IMR-90 (cell line): ENCODE data around the gene STX8. TPM values are rescaled to one million over a fixed set of nuclear protein-coding genes. Genes with fewer than 3 reads are reported as not detected.

Experiments
- ATAC-seq: fragments of 200-7000 bp; cut with Tn5 transposase; 2 replicates; pipeline ENCODE4 v1.9.1; 2020; ENCODE audit warnings: low read depth, mild to moderate bottlenecking, moderate library complexity
- BruUV-seq: library from RNA; stranded (reverse); fragments of 400-500 nt; replicated peaks from 2 replicates; lab custom pipeline; 2021; lab: Mats Ljungman, UMichigan
- CTCF ChIA-PET: fragments of 300-600 bp; formaldehyde crosslinking; extraction: SDS; loops from one replicate; lab custom pipeline; 2021; ENCODE audit warnings: antibody characterized with exemption; lab: Yijun Ruan, JAX
- POLR2A ChIA-PET: fragments of 300-600 bp; sonication (Branson Sonifier 250); formaldehyde crosslinking; loops from one replicate; lab custom pipeline; 2022; ENCODE audit warnings: antibody characterized with exemption; ENCODE audit not compliant: unreplicated experiment; lab: Charles Lee
- DNase-seq: peaks from one replicate; pipeline ENCODE4 v3.0.0; 2013
- H2AFZ ChIP-seq: replicated peaks from 2 replicates; pipeline ENCODE3; 2013; ENCODE audit warnings: low read length, mild to moderate bottlenecking; ENCODE audit not compliant: poor library complexity
- H2AK5ac ChIP-seq: 2 replicates; pipeline ENCODE4 v1.6.1; 2013; ENCODE audit warnings: low read depth, low read length, inconsistent platforms
- H2AK9ac ChIP-seq: replicated peaks from 2 replicates; pipeline ENCODE3; 2013; ENCODE audit warnings: mild to moderate bottlenecking, low read depth, low read length, moderate library complexity; ENCODE audit not compliant: poor library complexity
- H2BK120ac ChIP-seq: 2 replicates; pipeline ENCODE4 v1.6.1; 2013; ENCODE audit warnings: low read depth, low read length, inconsistent platforms
- H2BK15ac ChIP-seq: 3 replicates; pipeline ENCODE4 v1.6.1; 2013; ENCODE audit warnings: low read depth, low read length, inconsistent platforms
- H2BK20ac ChIP-seq: 2 replicates; pipeline ENCODE4 v1.6.1; 2013; ENCODE audit warnings: low read depth, mild to moderate bottlenecking, inconsistent platforms, low read length, moderate library complexity
- H2BK5ac ChIP-seq: 2 replicates; pipeline ENCODE4 v1.6.1; 2013; ENCODE audit warnings: mild to moderate bottlenecking, low read depth, low read length, inconsistent platforms; ENCODE audit not compliant: poor library complexity, severe bottlenecking
- H3K14ac ChIP-seq: replicated peaks from 2 replicates; pipeline ENCODE4 v1.6.1; 2013; ENCODE audit warnings: low read depth, low read length, inconsistent platforms
- H3K18ac ChIP-seq: 2 replicates; pipeline ENCODE4 v1.6.1; 2013; ENCODE audit warnings: low read depth, low read length, control low read depth
- H3K23ac ChIP-seq: 2 replicates; pipeline ENCODE4 v1.6.1; 2013; ENCODE audit warnings: low read depth, low read length, inconsistent platforms
- H3K27ac ChIP-seq: 2 replicates; pipeline ENCODE4 v1.5.1; 2013; ENCODE audit warnings: mild to moderate bottlenecking, control low read depth, low read length; ENCODE audit not compliant: insufficient read depth
- H3K27me3 ChIP-seq: 2 replicates; pipeline ENCODE4 v1.6.1; 2013; ENCODE audit warnings: low read length; ENCODE audit not compliant: control insufficient read depth, insufficient read depth
- H3K36me3 ChIP-seq: 2 replicates; pipeline ENCODE4 v1.6.1; 2013; ENCODE audit warnings: low read length, mixed read lengths; ENCODE audit not compliant: control insufficient read depth, insufficient read depth
- H3K4ac ChIP-seq: 2 replicates; pipeline ENCODE4 v1.6.1; 2013; ENCODE audit warnings: low read depth, low read length, inconsistent platforms
- H3K4me1 ChIP-seq: 2 replicates; pipeline ENCODE4 v1.6.1; 2013; ENCODE audit warnings: low read length, mixed read lengths; ENCODE audit not compliant: control insufficient read depth, insufficient read depth
- H3K4me2 ChIP-seq: 2 replicates; pipeline ENCODE4 v1.6.1; 2013; ENCODE audit warnings: low read depth, mild to moderate bottlenecking, control low read depth, low read length, moderate library complexity
- H3K4me3 ChIP-seq: 2 replicates; pipeline ENCODE4 v1.5.1; 2013; ENCODE audit warnings: low read depth, mild to moderate bottlenecking, control low read depth, low read length, moderate library complexity; ENCODE audit not compliant: insufficient read depth
- H3K56ac ChIP-seq: 2 replicates; pipeline ENCODE4 v1.6.1; 2013; ENCODE audit warnings: low read length, inconsistent platforms; ENCODE audit not compliant: insufficient read depth; ENCODE audit errors: extremely low read depth
- H3K79me1 ChIP-seq, 2 experiments: 2 replicates each; pipeline ENCODE4 v1.6.1; 2013; ENCODE audit warnings: low read length in 2 of 2, inconsistent platforms in 1 of 2, low read depth in 1 of 2
- H3K9ac ChIP-seq: 2 replicates; pipeline ENCODE4 v1.6.1; 2013; ENCODE audit warnings: low read depth, low read length, control low read depth
- H3K9me1 ChIP-seq: 2 replicates; pipeline ENCODE4 v1.6.1; 2013; ENCODE audit warnings: low read length, inconsistent platforms; ENCODE audit not compliant: insufficient read depth
- H3K9me3 ChIP-seq: 2 replicates; pipeline ENCODE4 v1.6.1; 2013; ENCODE audit warnings: low read length; ENCODE audit not compliant: control insufficient read depth, insufficient read depth
- H4K20me1 ChIP-seq: 2 replicates; pipeline ENCODE4 v1.6.1; 2013; ENCODE audit warnings: low read length, inconsistent platforms; ENCODE audit not compliant: insufficient read depth
- H4K5ac ChIP-seq: 2 replicates; pipeline ENCODE4 v1.6.1; 2013; ENCODE audit warnings: mild to moderate bottlenecking, low read depth, low read length, control low read depth
- H4K8ac ChIP-seq, 2 experiments: 2 replicates each; pipeline ENCODE4 v1.6.1; 2013; ENCODE audit warnings: low read depth in 2 of 2, low read length in 2 of 2, control low read depth in 1 of 2, inconsistent platforms in 1 of 2
- H4K91ac ChIP-seq: 2 replicates; pipeline ENCODE4 v1.6.1; 2013; ENCODE audit warnings: low read depth, low read length, inconsistent platforms; ENCODE audit not compliant: insufficient read depth
- BHLHE40 ChIP-seq: fragments of 150-350 bp; IDR thresholded peaks from 2 replicates; pipeline ENCODE4 v1.6.1; 2016; ENCODE audit warnings: mild to moderate bottlenecking, low read depth, low read length
- CEBPB ChIP-seq: IDR thresholded peaks from 2 replicates; pipeline ENCODE4 v1.6.1; 2012; ENCODE audit warnings: low read depth, low read length, improper control_type of control experiment
- CHD1 ChIP-seq: IDR thresholded peaks from 2 replicates; pipeline ENCODE4 v1.6.1; 2012; ENCODE audit warnings: low read depth, low read length, improper control_type of control experiment
- ELK1 ChIP-seq: fragments of 150-350 bp; IDR thresholded peaks from 2 replicates; pipeline ENCODE4 v1.6.1; 2016; ENCODE audit warnings: low read depth, mild to moderate bottlenecking, low read length, moderate library complexity, borderline replicate concordance
- FOS ChIP-seq: fragments of 150-350 bp; IDR thresholded peaks from 2 replicates; pipeline ENCODE4 v1.6.1; 2016; ENCODE audit warnings: low read depth, low read length
- MAFK ChIP-seq: IDR thresholded peaks from 2 replicates; pipeline ENCODE4 v1.6.1; 2012; ENCODE audit warnings: low read depth, low read length, improper control_type of control experiment
- MXI1 ChIP-seq: IDR thresholded peaks from 2 replicates; pipeline ENCODE4 v1.6.1; 2012; ENCODE audit warnings: low read depth, mild to moderate bottlenecking, low read length, moderate library complexity, borderline replicate concordance
- NFE2L2 ChIP-seq: fragments of 150-350 bp; IDR thresholded peaks from 2 replicates; pipeline ENCODE4 v1.6.1; 2016; ENCODE audit warnings: low read depth, mild to moderate bottlenecking, low read length
- POLR2A ChIP-seq: IDR thresholded peaks from 2 replicates; pipeline ENCODE4 v1.6.1; 2012; ENCODE audit warnings: mild to moderate bottlenecking, low read depth, low read length
- RAD21 ChIP-seq: IDR thresholded peaks from 2 replicates; pipeline ENCODE4 v1.6.1; 2012; ENCODE audit warnings: low read length, improper control_type of control experiment
- RCOR1 ChIP-seq: IDR thresholded peaks from 2 replicates; pipeline ENCODE4 v1.6.1; 2012; ENCODE audit warnings: mild to moderate bottlenecking, low read length, improper control_type of control experiment; ENCODE audit not compliant: insufficient replicate concordance
- SMC3 ChIP-seq: fragments of 150-350 bp; IDR thresholded peaks from 2 replicates; pipeline ENCODE4 v1.6.1; 2016; ENCODE audit warnings: low read depth, mild to moderate bottlenecking, antibody characterized with exemption, low read length, moderate library complexity
- USF2 ChIP-seq: fragments of 150-350 bp; IDR thresholded peaks from 2 replicates; pipeline ENCODE4 v1.6.1; 2017; ENCODE audit warnings: mild to moderate bottlenecking, antibody characterized with exemption, low read length, low read depth
- WGBS, 2 experiments: methylation state at CpG; one replicate each; pipeline versions ENCODE4 v1.1.5 to v1.1.7; 2013; ENCODE audit warnings: missing lambda C conversion rate in 2 of 2; ENCODE audit not compliant: insufficient read length in 1 of 2; ENCODE audit errors: extremely low coverage in 2 of 2; 5-methylcytosine and 5-hydroxymethylcytosine counted together
- dilution Hi-C: fragments of 300-500 bp; cut with HindIII; formaldehyde crosslinking; loops from one replicate; pipeline ENCODE4 v1.14.3; 2018; ENCODE audit warnings: low sequenced_read_pairs; ENCODE audit not compliant: unreplicated experiment
- in situ Hi-C: fragments of 300-500 bp; cut with MboI; formaldehyde crosslinking; loops from 3 replicates; pipeline ENCODE4 v1.14.3; 2019; ENCODE audit warnings: low sequenced_read_pairs, inconsistent platforms, mixed read lengths
- intact Hi-C: fragments of 100-400 bp; cut with micrococcal nuclease; formaldehyde crosslinking; loops from 2 replicates; pipeline ENCODE4 v1.10.0; 2022
- polyA plus RNA-seq, 3 experiments: library from polyadenylated mRNA; depleted of rRNA; stranded (reverse); fragments of >200 nt; gene quantifications; 2 replicates each; pipeline ENCODE4 v1.2.3, GENCODE V29; 2012; ENCODE audit warnings: low replicate concordance in 1 of 3
- total RNA-seq: library from RNA; depleted of rRNA; stranded (reverse); fragments of >200 nt; gene quantifications from 2 replicates; pipeline ENCODE4 v1.2.3, GENCODE V29; 2012
- TF ChIP-seq, protein P1 (sequence below): conservative IDR thresholded peaks from 2 replicates; pipeline ENCODE4 v1.5.1; 2012; ENCODE audit warnings: mild to moderate bottlenecking, low read depth, low read length, improper control_type of control experiment

Gene STX8
- total and polyA plus RNA-seq, 2 of the 4 experiments (the other 2 are of a cell fraction): 26.5 to 47.0 TPM

GRCh38 chr17:9315360-9315759 lies 260.3 kb downstream of the STX8 start:
- Histone ChIP-seq H3K9ac (no peak overlapping the region), H2BK5ac (no peak overlapping the region), H2AK9ac (no peak overlapping the region), H3K4me1 (no peaks in the 10 kb centered on the region), H4K5ac (no peak overlapping the region), H3K14ac (no peak overlapping the region), H3K36me3 (no peaks in the 10 kb centered on the region), H3K4me3 (no peak overlapping the region), H3K9me1 (no peaks in the 10 kb centered on the region), H2AFZ (no peak overlapping the region), H4K91ac (no peak overlapping the region), H3K27me3 (no peaks in the 10 kb centered on the region), H3K27ac (no peak overlapping the region), H4K20me1 (no peaks in the 10 kb centered on the region), H2BK20ac (no peak overlapping the region), H3K56ac (no peak overlapping the region), H3K79me1 (no peaks in the 10 kb centered on the region), H3K4ac (no peak overlapping the region), H3K18ac (no peak overlapping the region), H4K8ac (no peak overlapping the region), H2BK120ac (no peak overlapping the region), H3K23ac (no peak overlapping the region), H2AK5ac (no peak overlapping the region), H3K4me2 (no peak overlapping the region), H2BK15ac (no peak overlapping the region), H3K9me3 (no peaks in the 10 kb centered on the region)
- DNase-seq: no peak
- TF ChIP-seq MAFK (no peak), FOS (no peak), MXI1 (no peak), POLR2A (no peak), NFE2L2 (no peak), CEBPB (no peak), USF2 (no peak), CHD1 (no peak), RCOR1 (no peak), BHLHE40 (no peak), SMC3 (no peak), RAD21 (no peak), ELK1 (no peak)
- TF ChIP-seq, protein P1, sequence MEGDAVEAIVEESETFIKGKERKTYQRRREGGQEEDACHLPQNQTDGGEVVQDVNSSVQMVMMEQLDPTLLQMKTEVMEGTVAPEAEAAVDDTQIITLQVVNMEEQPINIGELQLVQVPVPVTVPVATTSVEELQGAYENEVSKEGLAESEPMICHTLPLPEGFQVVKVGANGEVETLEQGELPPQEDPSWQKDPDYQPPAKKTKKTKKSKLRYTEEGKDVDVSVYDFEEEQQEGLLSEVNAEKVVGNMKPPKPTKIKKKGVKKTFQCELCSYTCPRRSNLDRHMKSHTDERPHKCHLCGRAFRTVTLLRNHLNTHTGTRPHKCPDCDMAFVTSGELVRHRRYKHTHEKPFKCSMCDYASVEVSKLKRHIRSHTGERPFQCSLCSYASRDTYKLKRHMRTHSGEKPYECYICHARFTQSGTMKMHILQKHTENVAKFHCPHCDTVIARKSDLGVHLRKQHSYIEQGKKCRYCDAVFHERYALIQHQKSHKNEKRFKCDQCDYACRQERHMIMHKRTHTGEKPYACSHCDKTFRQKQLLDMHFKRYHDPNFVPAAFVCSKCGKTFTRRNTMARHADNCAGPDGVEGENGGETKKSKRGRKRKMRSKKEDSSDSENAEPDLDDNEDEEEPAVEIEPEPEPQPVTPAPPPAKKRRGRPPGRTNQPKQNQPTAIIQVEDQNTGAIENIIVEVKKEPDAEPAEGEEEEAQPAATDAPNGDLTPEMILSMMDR: no peak
- BruUV-seq: no TSS peak
- ChIA-PET CTCF (interaction anchor here (1.1 kb wide), 1 partner anchor 10 kb away, joined by 3 read pairs; no protein-coding TSS in a partner anchor), POLR2A (no interaction called here)
- dilution Hi-C loops: no loop called here
- in situ Hi-C loops: no loop called here
- WGBS, 2 experiments: 88% methylated on average over 3 of the region's 5 CpGs; no CpG with 5 or more reads in 1 of the 2 experiments
- intact Hi-C loops: no loop called here
- no peak for ATAC-seq
